Measurements from ENCODE around the gene LCE5A. TPM values are rescaled to one million over a fixed set of nuclear protein-coding genes. Genes with fewer than 3 reads are reported as not detected.

The LCE5A gene
- total RNA-seq, 1 experiment from 2014 or later: not detected

DNA sequence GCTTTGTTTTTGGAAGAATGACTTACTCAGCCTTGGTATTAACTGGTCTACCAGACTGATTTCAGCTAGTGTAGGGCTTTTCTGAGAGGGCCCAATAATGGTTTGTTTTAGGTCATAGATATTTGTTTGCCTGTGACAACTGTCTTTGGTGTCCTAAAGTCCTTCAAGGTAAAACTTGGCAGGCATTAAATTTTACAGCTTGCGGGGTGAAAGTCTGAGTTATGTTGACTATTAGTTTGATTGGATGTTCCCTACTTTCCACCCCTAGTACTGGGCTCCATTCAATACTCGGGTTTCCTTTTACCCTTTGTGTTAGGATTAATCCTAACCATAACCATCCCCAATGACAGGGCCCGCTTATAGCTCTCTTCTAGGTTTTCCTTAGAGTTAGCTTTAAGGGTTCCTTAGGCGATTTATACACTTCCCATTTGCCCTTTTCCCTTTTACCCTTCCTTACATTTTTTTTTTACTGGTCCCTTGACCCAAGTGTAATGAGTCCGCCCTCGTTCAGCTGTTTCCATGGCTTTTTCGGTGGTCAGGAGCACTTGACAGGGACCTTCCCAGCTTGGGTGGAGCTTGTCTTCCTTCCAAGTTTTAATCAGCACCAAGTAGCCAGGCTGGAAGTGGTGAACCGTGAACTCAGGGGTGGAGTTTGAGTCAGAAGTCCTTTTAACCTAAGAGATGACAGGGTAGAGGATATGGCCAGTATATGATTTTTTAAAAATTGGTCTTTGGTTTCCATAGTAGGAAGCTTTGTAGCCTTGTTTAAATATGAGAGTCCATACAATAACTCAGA lies 28.5 kb upstream of the LCE5A start:
- Histone ChIP-seq H3K36me3 (ENCODE audit: control insufficient read depth, insufficient read depth, low read length) (no peaks in the 10 kb centered on the region), H3K9me3 (ENCODE audit: control insufficient read depth, insufficient read depth, low read depth, low read length) (no peaks in the 10 kb centered on the region), H3K4me3 (ENCODE audit: low read depth in 2 of 2, low read length in 2 of 2) (no peak overlapping the region), H3K4me1 (ENCODE audit: control insufficient read depth, insufficient read depth, low read length) (no peaks in the 10 kb centered on the region), H3K27ac (ENCODE audit: low read length) (no peak overlapping the region), H3K27me3 (ENCODE audit: control insufficient read depth, insufficient read depth, low read length) (0 out of 2 replicates have a peak, but pooled peaks cover 3% of the 10 kb centered on the region)
- TF ChIP-seq, protein P1, sequence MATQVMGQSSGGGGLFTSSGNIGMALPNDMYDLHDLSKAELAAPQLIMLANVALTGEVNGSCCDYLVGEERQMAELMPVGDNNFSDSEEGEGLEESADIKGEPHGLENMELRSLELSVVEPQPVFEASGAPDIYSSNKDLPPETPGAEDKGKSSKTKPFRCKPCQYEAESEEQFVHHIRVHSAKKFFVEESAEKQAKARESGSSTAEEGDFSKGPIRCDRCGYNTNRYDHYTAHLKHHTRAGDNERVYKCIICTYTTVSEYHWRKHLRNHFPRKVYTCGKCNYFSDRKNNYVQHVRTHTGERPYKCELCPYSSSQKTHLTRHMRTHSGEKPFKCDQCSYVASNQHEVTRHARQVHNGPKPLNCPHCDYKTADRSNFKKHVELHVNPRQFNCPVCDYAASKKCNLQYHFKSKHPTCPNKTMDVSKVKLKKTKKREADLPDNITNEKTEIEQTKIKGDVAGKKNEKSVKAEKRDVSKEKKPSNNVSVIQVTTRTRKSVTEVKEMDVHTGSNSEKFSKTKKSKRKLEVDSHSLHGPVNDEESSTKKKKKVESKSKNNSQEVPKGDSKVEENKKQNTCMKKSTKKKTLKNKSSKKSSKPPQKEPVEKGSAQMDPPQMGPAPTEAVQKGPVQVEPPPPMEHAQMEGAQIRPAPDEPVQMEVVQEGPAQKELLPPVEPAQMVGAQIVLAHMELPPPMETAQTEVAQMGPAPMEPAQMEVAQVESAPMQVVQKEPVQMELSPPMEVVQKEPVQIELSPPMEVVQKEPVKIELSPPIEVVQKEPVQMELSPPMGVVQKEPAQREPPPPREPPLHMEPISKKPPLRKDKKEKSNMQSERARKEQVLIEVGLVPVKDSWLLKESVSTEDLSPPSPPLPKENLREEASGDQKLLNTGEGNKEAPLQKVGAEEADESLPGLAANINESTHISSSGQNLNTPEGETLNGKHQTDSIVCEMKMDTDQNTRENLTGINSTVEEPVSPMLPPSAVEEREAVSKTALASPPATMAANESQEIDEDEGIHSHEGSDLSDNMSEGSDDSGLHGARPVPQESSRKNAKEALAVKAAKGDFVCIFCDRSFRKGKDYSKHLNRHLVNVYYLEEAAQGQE (IDR thresholded peaks at IDR 0.05; ENCODE audit: insufficient read depth in 1 of 2, low read depth in 2 of 2, low read length in 1 of 2): no peak
- TF ChIP-seq SIN3A (IDR thresholded peaks at IDR 0.05; ENCODE audit: borderline replicate concordance, insufficient read depth, low read depth, low read length) (no peak), POLR2AphosphoS5 (IDR thresholded peaks at IDR 0.05; ENCODE audit: low read depth, low read length) (no peak), TCF7L2 (IDR thresholded peaks at IDR 0.05; ENCODE audit: low read depth, low read length) (no peak)
- TF ChIP-seq, protein P2, sequence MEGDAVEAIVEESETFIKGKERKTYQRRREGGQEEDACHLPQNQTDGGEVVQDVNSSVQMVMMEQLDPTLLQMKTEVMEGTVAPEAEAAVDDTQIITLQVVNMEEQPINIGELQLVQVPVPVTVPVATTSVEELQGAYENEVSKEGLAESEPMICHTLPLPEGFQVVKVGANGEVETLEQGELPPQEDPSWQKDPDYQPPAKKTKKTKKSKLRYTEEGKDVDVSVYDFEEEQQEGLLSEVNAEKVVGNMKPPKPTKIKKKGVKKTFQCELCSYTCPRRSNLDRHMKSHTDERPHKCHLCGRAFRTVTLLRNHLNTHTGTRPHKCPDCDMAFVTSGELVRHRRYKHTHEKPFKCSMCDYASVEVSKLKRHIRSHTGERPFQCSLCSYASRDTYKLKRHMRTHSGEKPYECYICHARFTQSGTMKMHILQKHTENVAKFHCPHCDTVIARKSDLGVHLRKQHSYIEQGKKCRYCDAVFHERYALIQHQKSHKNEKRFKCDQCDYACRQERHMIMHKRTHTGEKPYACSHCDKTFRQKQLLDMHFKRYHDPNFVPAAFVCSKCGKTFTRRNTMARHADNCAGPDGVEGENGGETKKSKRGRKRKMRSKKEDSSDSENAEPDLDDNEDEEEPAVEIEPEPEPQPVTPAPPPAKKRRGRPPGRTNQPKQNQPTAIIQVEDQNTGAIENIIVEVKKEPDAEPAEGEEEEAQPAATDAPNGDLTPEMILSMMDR (IDR thresholded peaks at IDR 0.05): no peak
- ChIA-PET CTCF (no interaction called here), POLR2A (interaction anchor here (0.6 kb wide), 1 partner anchor 453 kb away, joined by 22 read pairs; no protein-coding TSS in a partner anchor)
- BruUV-seq (replicated peaks): no TSS peak
- no peak for ATAC-seq
- intact Hi-C loops (cut with micrococcal nuclease; ENCODE audit: unreplicated experiment): no loop called here
- in situ Hi-C loops (cut with HindIII; ENCODE audit: low pct_unique_long_range_greater_than_20kb, low sequenced_read_pairs): no loop called here
- DNase-seq (ENCODE audit: low read depth, low spot score): no peak

DNA sequence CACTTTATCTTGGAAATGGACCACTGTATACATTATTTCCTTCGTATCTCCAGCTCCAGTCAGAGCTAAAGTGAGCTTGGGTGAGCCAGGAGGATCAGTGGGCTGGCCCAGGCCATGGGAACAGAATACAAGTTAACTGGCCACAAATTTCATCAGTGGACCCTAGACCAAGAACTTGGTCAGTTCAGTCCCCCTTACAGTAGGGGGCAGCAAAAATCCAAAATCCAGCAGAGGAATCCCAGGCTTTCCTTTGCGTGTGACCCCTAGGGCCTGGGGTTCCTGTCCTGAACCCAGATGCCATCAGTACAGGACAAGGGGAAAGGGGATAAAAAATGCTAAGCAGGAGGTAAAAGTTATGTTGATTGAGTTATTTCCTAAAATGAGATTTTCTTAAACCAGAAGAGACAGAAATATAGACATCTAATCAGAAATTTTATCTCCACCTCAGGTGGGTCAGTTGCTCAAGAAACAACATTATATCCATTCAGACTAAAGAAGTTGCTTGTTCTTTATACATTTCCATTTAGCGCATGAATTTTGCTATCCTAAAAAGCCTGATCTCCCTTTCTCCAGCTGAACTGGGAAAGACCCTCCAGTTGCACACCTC lies 24.1 kb upstream of the LCE5A start:
- DNase-seq (ENCODE audit: low read depth, low spot score): no peak

More for the DNA sequence above, 24.1 kb upstream of the LCE5A start:
- ChIA-PET POLR2A (no interaction called here), CTCF (interaction anchor here (0.6 kb wide), 1 partner anchor 28 kb away, joined by 3 read pairs; no protein-coding TSS in a partner anchor)
- Histone ChIP-seq H3K9me3 (ENCODE audit: control insufficient read depth, insufficient read depth, low read depth, low read length) (no peaks in the 10 kb centered on the region), H3K4me1 (ENCODE audit: control insufficient read depth, insufficient read depth, low read length) (no peaks in the 10 kb centered on the region), H3K36me3 (ENCODE audit: control insufficient read depth, insufficient read depth, low read length) (no peaks in the 10 kb centered on the region), H3K4me3 (ENCODE audit: low read depth in 2 of 2, low read length in 2 of 2) (no peak overlapping the region), H3K27me3 (ENCODE audit: control insufficient read depth, insufficient read depth, low read length) (0 out of 2 replicates have a peak, but pooled peaks cover 3% of the 10 kb centered on the region), H3K27ac (ENCODE audit: low read length) (no peak overlapping the region)
- peak; percentile 56; the same call in 1 of the 2 replicates for ATAC-seq
- no TSS peak for BruUV-seq (replicated peaks)
- TF ChIP-seq, protein P2 (IDR thresholded peaks at IDR 0.05): peak; percentile 79
- TF ChIP-seq POLR2AphosphoS5 (IDR thresholded peaks at IDR 0.05; ENCODE audit: low read depth, low read length): no peak
- intact Hi-C loops (cut with micrococcal nuclease; ENCODE audit: unreplicated experiment) (loop anchor here (2.0 kb wide), 1 partner anchor 46 kb away; no protein-coding TSS in a partner anchor), in situ Hi-C loops (cut with HindIII; ENCODE audit: low pct_unique_long_range_greater_than_20kb, low sequenced_read_pairs) (no loop called here)
